ENCODE data around the gene PTGFRN.

Gene PTGFRN

GRCh38 chr1:116940814-116941599 is 31.3 kb downstream of the PTGFRN start:
- H3K4me3 ChIP-seq: no peak overlapping the region
- H3K36me3 ChIP-seq (ENCODE audit: insufficient read depth, low read length): peaks cover 9% of the 10 kb centered on the region; the same call in 1 of the 2 replicates
- TF ChIP-seq POLR2AphosphoS5 (IDR thresholded peaks at IDR 0.05; ENCODE audit: borderline replicate concordance, low read depth, low read length) (no peak), FOXP2 (optimal IDR thresholded peaks at IDR 0.05; ENCODE audit: control extremely low read depth, extremely low read length, insufficient read depth) (no peak), EZH2 (IDR thresholded peaks at IDR 0.05) (no peak)
- H3K9me3 ChIP-seq (ENCODE audit: low read depth, low read length): no peaks in the 10 kb centered on the region
- H3K27ac ChIP-seq: no peak overlapping the region
- no peak for DNase-seq (ENCODE audit: low read depth, low spot score)
- no peak overlapping the region for H3K9ac ChIP-seq (ENCODE audit: insufficient read length)

GRCh38 chr1:116941670-116942069 is 32.0 kb downstream of the PTGFRN start:
- no peaks in the 10 kb centered on the region for H3K9me3 ChIP-seq (ENCODE audit: low read depth, low read length)
- H3K9ac ChIP-seq (ENCODE audit: insufficient read length): no peak overlapping the region
- H3K27ac ChIP-seq: no peak overlapping the region
- H3K36me3 ChIP-seq (ENCODE audit: insufficient read depth, low read length): peaks cover 16% of the 10 kb centered on the region
- no peak for DNase-seq (ENCODE audit: low read depth, low spot score)
- no peak overlapping the region for H3K4me3 ChIP-seq
- no peak for TF ChIP-seq POLR2AphosphoS5 (IDR thresholded peaks at IDR 0.05; ENCODE audit: borderline replicate concordance, low read depth, low read length)
- no peak for TF ChIP-seq FOXP2 (optimal IDR thresholded peaks at IDR 0.05; ENCODE audit: control extremely low read depth, extremely low read length, insufficient read depth)

GRCh38 chr1:116942344-116942743 is 32.6 kb downstream of the PTGFRN start:
- no peaks in the 10 kb centered on the region for H3K9me3 ChIP-seq (ENCODE audit: low read depth, low read length)
- H3K9ac ChIP-seq (ENCODE audit: insufficient read length): no peak overlapping the region
- H3K27ac ChIP-seq: no peak overlapping the region
- peaks cover 23% of the 10 kb centered on the region for H3K36me3 ChIP-seq (ENCODE audit: insufficient read depth, low read length)
- no peak overlapping the region for H3K4me3 ChIP-seq
- no peak for TF ChIP-seq EZH2 (IDR thresholded peaks at IDR 0.05)
- no peak for TF ChIP-seq FOXP2 (optimal IDR thresholded peaks at IDR 0.05; ENCODE audit: control extremely low read depth, extremely low read length, insufficient read depth)
- no peak for TF ChIP-seq POLR2AphosphoS5 (IDR thresholded peaks at IDR 0.05; ENCODE audit: borderline replicate concordance, low read depth, low read length)
- no peak for DNase-seq (ENCODE audit: low read depth, low spot score)

- Histone ChIP-seq H3K27ac (no peak overlapping the region), H3K36me3 (ENCODE audit: insufficient read depth, low read length) (peaks cover 26% of the 10 kb centered on the region), H3K4me3 (no peak overlapping the region), H3K9ac (ENCODE audit: insufficient read length) (no peak overlapping the region), H3K9me3 (ENCODE audit: low read depth, low read length) (no peaks in the 10 kb centered on the region)
- DNase-seq (ENCODE audit: low read depth, low spot score): no peak
- no peak for TF ChIP-seq EZH2 (IDR thresholded peaks at IDR 0.05)
- TF ChIP-seq POLR2AphosphoS5 (IDR thresholded peaks at IDR 0.05; ENCODE audit: borderline replicate concordance, low read depth, low read length): no peak
- no peak for TF ChIP-seq FOXP2 (optimal IDR thresholded peaks at IDR 0.05; ENCODE audit: control extremely low read depth, extremely low read length, insufficient read depth)
These were observed 33.7 kb downstream of the PTGFRN start for GRCh38 chr1:116943438-116943837.

GRCh38 chr1:116944613-116945012 is 34.9 kb downstream of the PTGFRN start:
- TF ChIP-seq POLR2AphosphoS5 (IDR thresholded peaks at IDR 0.05; ENCODE audit: borderline replicate concordance, low read depth, low read length) (no peak), FOXP2 (optimal IDR thresholded peaks at IDR 0.05; ENCODE audit: control extremely low read depth, extremely low read length, insufficient read depth) (no peak), EZH2 (IDR thresholded peaks at IDR 0.05) (no peak)
- Histone ChIP-seq H3K9ac (ENCODE audit: insufficient read length) (no peak overlapping the region), H3K27ac (no peak overlapping the region), H3K36me3 (ENCODE audit: insufficient read depth, low read length) (peaks cover 34% of the 10 kb centered on the region), H3K9me3 (ENCODE audit: low read depth, low read length) (no peaks in the 10 kb centered on the region), H3K4me3 (no peak overlapping the region)
- no peak for DNase-seq (ENCODE audit: low read depth, low spot score)

GRCh38 chr1:116945421-116945820 is 35.7 kb downstream of the PTGFRN start:
- TF ChIP-seq EZH2 (IDR thresholded peaks at IDR 0.05): no peak
- no peak for TF ChIP-seq FOXP2 (optimal IDR thresholded peaks at IDR 0.05; ENCODE audit: control extremely low read depth, extremely low read length, insufficient read depth)
- no peak for TF ChIP-seq POLR2AphosphoS5 (IDR thresholded peaks at IDR 0.05; ENCODE audit: borderline replicate concordance, low read depth, low read length)
- Histone ChIP-seq H3K27ac (no peak overlapping the region), H3K36me3 (ENCODE audit: insufficient read depth, low read length) (peaks cover 40% of the 10 kb centered on the region), H3K9ac (ENCODE audit: insufficient read length) (no peak overlapping the region), H3K9me3 (ENCODE audit: low read depth, low read length) (no peaks in the 10 kb centered on the region), H3K4me3 (no peak overlapping the region)
- no peak for DNase-seq (ENCODE audit: low read depth, low spot score)

- H3K27ac ChIP-seq: no peak overlapping the region
- no peaks in the 10 kb centered on the region for H3K9me3 ChIP-seq (ENCODE audit: low read depth, low read length)
- H3K4me3 ChIP-seq: no peak overlapping the region
- no peak for DNase-seq (ENCODE audit: low read depth, low spot score)
- TF ChIP-seq EZH2 (IDR thresholded peaks at IDR 0.05): no peak
- TF ChIP-seq POLR2AphosphoS5 (IDR thresholded peaks at IDR 0.05; ENCODE audit: borderline replicate concordance, low read depth, low read length): no peak
- no peak for TF ChIP-seq FOXP2 (optimal IDR thresholded peaks at IDR 0.05; ENCODE audit: control extremely low read depth, extremely low read length, insufficient read depth)
- H3K9ac ChIP-seq (ENCODE audit: insufficient read length): no peak overlapping the region
- H3K36me3 ChIP-seq (ENCODE audit: insufficient read depth, low read length): peaks cover 40% of the 10 kb centered on the region
These were observed 36.3 kb downstream of the PTGFRN start for GRCh38 chr1:116945996-116946395.

- TF ChIP-seq POLR2AphosphoS5 (IDR thresholded peaks at IDR 0.05; ENCODE audit: borderline replicate concordance, low read depth, low read length): no peak
- TF ChIP-seq EZH2 (IDR thresholded peaks at IDR 0.05): no peak
- no peak for TF ChIP-seq FOXP2 (optimal IDR thresholded peaks at IDR 0.05; ENCODE audit: control extremely low read depth, extremely low read length, insufficient read depth)
- no peak overlapping the region for H3K27ac ChIP-seq
- H3K9ac ChIP-seq (ENCODE audit: insufficient read length): no peak overlapping the region
- peaks cover 51% of the 10 kb centered on the region for H3K36me3 ChIP-seq (ENCODE audit: insufficient read depth, low read length)
- H3K4me3 ChIP-seq: no peak overlapping the region
- H3K9me3 ChIP-seq (ENCODE audit: low read depth, low read length): no peaks in the 10 kb centered on the region
- DNase-seq (ENCODE audit: low read depth, low spot score): no peak
These were observed 37.6 kb downstream of the PTGFRN start for GRCh38 chr1:116947092-116947860.

Data from SK-N-MC (cell line).